T-cell (primary cell): ENCODE results near the gene SLC8A1. TPM values are rescaled to one million over a fixed set of nuclear protein-coding genes. Genes with fewer than 3 reads are reported as not detected.

Experiments
- ATAC-seq, 4 experiments: fragments of 200-7000 bp in 3 of 4; fragments of 150-1000 bp in 1 of 4; cut with Tn5 transposase; replicated peaks in 1 of 4; 1 replicate in 3 of 4; 2 replicates in 1 of 4; pipeline ENCODE4 v1.10.0; 2021; ENCODE audit warnings: moderate library complexity in 3 of 4, mild to moderate bottlenecking in 2 of 4, moderate number of reproducible peaks in 1 of 4
- CTCF ChIA-PET, 2 donors: fragments of 300-600 bp; sonication (Branson Sonifier 250); formaldehyde crosslinking; loops; one replicate each; lab custom pipeline; 2022; ENCODE audit warnings: antibody characterized with exemption in 2 of 2; lab: Charles Lee
- POLR2A ChIA-PET, 2 donors: fragments of 300-600 bp; sonication (Branson Sonifier 250); formaldehyde crosslinking; loops; one replicate each; lab custom pipeline; 2022; ENCODE audit warnings: antibody characterized with exemption in 2 of 2; lab: Charles Lee
- DNase-seq, 35 experiments: peaks; one replicate each; pipeline versions ENCODE4 v3.0.0 to v3.0.0-alpha.2; 2013 to 2023
- H3K27ac ChIP-seq: one replicate; pipeline ENCODE4 v1.5.1; 2013; ENCODE audit warnings: low read length
- H3K27me3 ChIP-seq, 2 experiments: replicated peaks in 1 of 2; 1 replicate in 1 of 2; 2 replicates in 1 of 2; pipeline versions ENCODE4 v1.6.1 to v1.7.0; 2013; ENCODE audit warnings: low read length in 1 of 2, mixed read lengths in 1 of 2; ENCODE audit not compliant: control insufficient read depth in 2 of 2, insufficient read depth in 2 of 2; ENCODE audit errors: extremely low read depth in 1 of 2
- H3K36me3 ChIP-seq, 2 donors: 1 replicate in 1 of 2; 2 replicates in 1 of 2; pipeline versions ENCODE4 v1.6.1 to v1.7.0; 2013; ENCODE audit warnings: low read length in 1 of 2; ENCODE audit not compliant: control insufficient read depth in 2 of 2, insufficient read depth in 1 of 2; ENCODE audit errors: extremely low read depth in 1 of 2
- H3K4me1 ChIP-seq, 2 experiments: 1 replicate in 1 of 2; 2 replicates in 1 of 2; pipeline versions ENCODE4 v1.6.1 to v1.7.0; 2013; ENCODE audit warnings: low read length in 2 of 2, mixed read lengths in 1 of 2; ENCODE audit not compliant: insufficient read depth in 2 of 2, control insufficient read depth in 1 of 2; ENCODE audit errors: extremely low read depth in 1 of 2
- H3K4me3 ChIP-seq, 2 donors: 1 replicate in 1 of 2; 2 replicates in 1 of 2; pipeline versions ENCODE4 v1.5.1 to v1.7.0; 2013; ENCODE audit warnings: mild to moderate bottlenecking in 2 of 2, low read length in 1 of 2, moderate library complexity in 1 of 2; ENCODE audit not compliant: control insufficient read depth in 1 of 2; ENCODE audit errors: extremely low read depth in 1 of 2
- H3K9me3 ChIP-seq: 2 replicates; pipeline ENCODE4 v1.7.0; 2013
- H3K27ac Mint-ChIP-seq, 2 donors: one replicate each; pipeline ENCODE4 v1.8.0; 2020 to 2021; ENCODE audit warnings: mild to moderate bottlenecking in 2 of 2, mixed read lengths in 2 of 2
- H3K27me3 Mint-ChIP-seq, 2 donors: one replicate each; pipeline ENCODE4 v1.8.0; 2021 to 2022; ENCODE audit warnings: mixed read lengths in 2 of 2
- H3K36me3 Mint-ChIP-seq: one replicate; pipeline ENCODE4 v1.8.0; 2021; ENCODE audit warnings: mixed read lengths
- H3K4me1 Mint-ChIP-seq, 3 donors: one replicate each; pipeline ENCODE4 v1.8.0; 2020 to 2022; ENCODE audit warnings: mixed read lengths in 3 of 3, mild to moderate bottlenecking in 1 of 3
- H3K4me3 Mint-ChIP-seq, 3 donors: one replicate each; pipeline ENCODE4 v1.8.0; 2020 to 2022; ENCODE audit warnings: mild to moderate bottlenecking in 3 of 3, mixed read lengths in 3 of 3, moderate library complexity in 3 of 3
- H3K9me3 Mint-ChIP-seq, 3 donors: one replicate each; pipeline ENCODE4 v1.8.0; 2020 to 2022; ENCODE audit warnings: mixed read lengths in 3 of 3
- WGBS: methylation state at CpG from one replicate; pipeline ENCODE4 v1.1.5; 2013; ENCODE audit warnings: missing lambda C conversion rate; ENCODE audit not compliant: insufficient coverage; 5-methylcytosine and 5-hydroxymethylcytosine counted together
- total RNA-seq, 35 experiments: library from RNA in 6 of 35; stranded (reverse) in 6 of 35; fragments of 120-200 nt in 1 of 35; gene quantifications; one replicate each; pipeline versions ENCODE4 v1.2.1 to v1.2.4 and lab custom pipeline; 2013 to 2026

SLC8A1 gene
- total RNA-seq, 5 donors from 2014 or later (not counting 1 experiment from before 2014, with no cell fraction given) = 0.09 to 0.35 (median 0.13) TPM

DNA sequence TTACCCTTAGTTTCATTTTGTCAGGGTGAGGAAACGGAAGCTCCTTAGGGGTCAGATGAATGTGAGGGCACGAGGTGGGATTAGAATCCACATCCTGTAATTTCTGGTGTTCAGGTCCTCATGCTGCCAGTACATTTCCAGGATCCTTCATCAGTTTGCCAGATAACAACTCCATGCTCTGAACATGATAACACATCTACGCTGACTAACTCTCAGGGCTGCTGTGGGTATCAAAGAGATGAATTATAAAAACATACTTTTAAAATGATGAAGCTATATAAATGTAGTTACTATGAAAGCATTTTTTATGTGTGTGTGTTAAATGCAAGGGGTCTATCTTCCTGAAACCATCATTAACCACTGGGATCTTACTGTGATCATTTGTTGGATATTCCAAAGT is 325.9 kb downstream of the SLC8A1 start:
- Mint-ChIP-seq H3K9me3 (no peaks in the 10 kb centered on the region), H3K36me3 (no peaks in the 10 kb centered on the region), H3K4me1 (no peaks in the 10 kb centered on the region), H3K4me3 (no peak overlapping the region), H3K27ac (no peak overlapping the region), H3K27me3 (no peaks in the 10 kb centered on the region)
- no CpG with 5 or more reads among the region's 3 CpGs for WGBS
- Histone ChIP-seq H3K27me3 (no peaks in the 10 kb centered on the region), H3K9me3 (no peaks in the 10 kb centered on the region), H3K4me1 (peaks cover 0 to 2% of the 10 kb centered on the region in 2 experiments), H3K4me3 (no peak overlapping the region), H3K27ac (no peak overlapping the region), H3K36me3 (no peaks in the 10 kb centered on the region)
- no peak for DNase-seq
- CTCF ChIA-PET = no interaction called here
- POLR2A ChIA-PET = interaction anchor here in 1 of 2 donors (0.6 kb wide), 1 partner anchor 287 kb away, joined by 3 read pairs; no protein-coding TSS in a partner anchor
- ATAC-seq = no peak

DNA sequence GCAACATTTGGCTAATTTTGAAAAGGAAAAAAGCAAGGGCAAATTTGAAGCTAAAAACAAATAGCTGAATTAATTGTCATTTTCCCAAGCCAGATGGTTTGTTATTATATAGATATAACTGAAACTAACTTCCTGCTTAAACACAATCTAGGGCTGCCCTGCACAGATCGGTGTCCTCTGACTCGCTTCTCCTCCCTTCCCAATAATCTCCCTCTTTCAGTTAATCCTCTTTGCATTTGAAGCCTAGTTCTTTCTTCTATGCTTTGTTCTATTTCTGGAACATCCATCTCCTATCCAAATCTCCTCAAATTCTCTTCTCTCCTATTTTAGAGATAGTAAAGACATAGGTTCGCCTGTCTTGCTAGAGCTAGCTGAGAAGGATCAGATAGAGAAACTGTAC is 328.1 kb downstream of the SLC8A1 start:
- DNase-seq (no peak), ATAC-seq (no peak)
- no peak overlapping the region for H3K27ac Mint-ChIP-seq
- no peaks in the 10 kb centered on the region for H3K36me3 Mint-ChIP-seq
- ChIA-PET POLR2A (no interaction called here), CTCF (no interaction called here)
- H3K4me1 ChIP-seq = peaks cover 0 to 2% of the 10 kb centered on the region in 2 experiments
- H3K27ac ChIP-seq = no peak overlapping the region
- no peaks in the 10 kb centered on the region for H3K9me3 Mint-ChIP-seq
- H3K4me3 ChIP-seq = no peak overlapping the region
- H3K9me3 ChIP-seq = no peaks in the 10 kb centered on the region
- H3K4me3 Mint-ChIP-seq = no peak overlapping the region
- H3K36me3 ChIP-seq = no peaks in the 10 kb centered on the region
- WGBS = 90% methylated on average over 2 of the region's 3 CpGs
- no peaks in the 10 kb centered on the region for H3K27me3 ChIP-seq
- H3K27me3 Mint-ChIP-seq = no peaks in the 10 kb centered on the region
- H3K4me1 Mint-ChIP-seq = no peaks in the 10 kb centered on the region

DNA sequence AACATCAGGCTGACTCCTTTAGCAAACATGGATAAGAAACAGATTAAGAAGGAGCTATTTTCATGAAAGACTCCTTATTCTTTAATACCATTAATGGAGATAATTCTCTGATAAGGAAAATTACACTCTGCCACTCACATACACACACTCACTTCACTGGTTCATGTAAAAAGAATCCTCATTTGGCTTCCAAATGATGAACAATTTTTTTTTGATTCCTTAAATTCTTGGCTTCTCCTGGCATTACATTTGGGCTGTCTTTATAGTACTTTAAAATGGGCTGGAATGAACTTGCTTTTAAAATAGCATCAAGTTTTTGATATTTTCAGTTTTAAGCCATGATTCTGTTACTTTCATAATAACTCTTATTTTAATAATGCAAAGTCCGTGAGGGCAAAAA is 328.6 kb downstream of the SLC8A1 start:
- Mint-ChIP-seq H3K27ac (no peak overlapping the region), H3K4me1 (no peaks in the 10 kb centered on the region), H3K4me3 (no peak overlapping the region), H3K9me3 (no peaks in the 10 kb centered on the region), H3K36me3 (no peaks in the 10 kb centered on the region), H3K27me3 (no peaks in the 10 kb centered on the region)
- no peaks in the 10 kb centered on the region for H3K36me3 ChIP-seq
- no peak for ATAC-seq
- WGBS = no CpG with 5 or more reads among the region's 1 CpG
- H3K9me3 ChIP-seq = no peaks in the 10 kb centered on the region
- no peak overlapping the region for H3K27ac ChIP-seq
- no peak for DNase-seq
- no peak overlapping the region for H3K4me3 ChIP-seq
- peaks cover 0 to 2% of the 10 kb centered on the region in 2 experiments for H3K4me1 ChIP-seq
- POLR2A ChIA-PET = no interaction called here
- CTCF ChIA-PET = no interaction called here
- no peaks in the 10 kb centered on the region for H3K27me3 ChIP-seq

DNA sequence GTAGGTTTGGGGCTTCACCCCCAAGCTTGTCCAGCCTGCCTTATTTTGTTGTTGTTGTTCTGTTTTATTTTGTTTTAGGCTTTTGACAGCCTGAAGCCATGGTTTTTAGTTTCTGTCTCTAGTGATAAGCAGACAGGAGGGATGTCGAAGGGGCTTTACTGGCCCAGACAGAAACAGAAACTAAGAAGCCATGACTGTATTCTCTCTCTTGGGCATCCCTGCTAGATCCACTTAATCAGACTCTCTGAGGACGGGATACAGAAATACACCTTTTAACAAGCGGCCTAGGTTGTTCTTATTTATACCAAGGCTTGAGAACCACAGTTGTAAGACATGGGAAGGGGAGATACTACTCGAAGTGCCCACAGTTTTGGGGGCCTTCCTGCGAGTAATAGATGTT is 330.9 kb downstream of the SLC8A1 start:
- H3K9me3 Mint-ChIP-seq = no peaks in the 10 kb centered on the region
- H3K36me3 ChIP-seq = no peaks in the 10 kb centered on the region
- ATAC-seq (no peak), DNase-seq (no peak)
- no peak overlapping the region for H3K4me3 Mint-ChIP-seq
- no peaks in the 10 kb centered on the region for H3K27me3 ChIP-seq
- ChIA-PET CTCF (no interaction called here), POLR2A (interaction anchor here in 1 of 2 donors (0.6 kb wide), 1 partner anchor 504 kb away, joined by 3 read pairs; no protein-coding TSS in a partner anchor)
- no peaks in the 10 kb centered on the region for H3K9me3 ChIP-seq
- H3K27me3 Mint-ChIP-seq = no peaks in the 10 kb centered on the region
- H3K27ac Mint-ChIP-seq = no peak overlapping the region
- H3K4me3 ChIP-seq = no peak overlapping the region
- H3K36me3 Mint-ChIP-seq = no peaks in the 10 kb centered on the region
- WGBS = 68% methylated on average over 2 of the region's 5 CpGs
- no peaks in the 10 kb centered on the region for H3K4me1 Mint-ChIP-seq
- no peaks in the 10 kb centered on the region for H3K4me1 ChIP-seq
- no peak overlapping the region for H3K27ac ChIP-seq

DNA sequence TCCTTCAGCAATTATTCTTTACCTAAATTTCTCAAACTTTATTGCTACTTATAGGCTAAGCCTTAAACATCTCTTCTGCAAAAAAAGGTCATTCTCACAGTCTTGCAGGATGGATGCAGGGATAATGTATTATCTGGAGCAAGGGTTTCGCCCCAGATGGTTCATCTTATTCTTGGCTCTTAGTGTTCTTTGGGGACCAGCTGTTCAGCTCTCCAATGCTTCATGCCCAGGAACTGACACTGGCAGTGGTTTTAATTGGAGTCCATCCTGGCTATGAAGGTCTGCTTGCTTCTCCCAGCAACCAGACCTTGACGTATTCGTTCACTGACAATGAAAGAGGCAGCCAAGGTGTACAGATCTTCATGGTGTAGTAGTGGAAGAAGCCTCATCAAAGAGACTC is 331.9 kb downstream of the SLC8A1 start:
- Histone ChIP-seq H3K36me3 (no peaks in the 10 kb centered on the region), H3K9me3 (no peaks in the 10 kb centered on the region), H3K27ac (no peak overlapping the region), H3K4me1 (no peaks in the 10 kb centered on the region), H3K27me3 (no peaks in the 10 kb centered on the region), H3K4me3 (no peak overlapping the region)
- DNase-seq = no peak
- no peaks in the 10 kb centered on the region for H3K27me3 Mint-ChIP-seq
- H3K4me3 Mint-ChIP-seq = no peak overlapping the region
- ChIA-PET POLR2A (no interaction called here), CTCF (no interaction called here)
- H3K9me3 Mint-ChIP-seq = no peaks in the 10 kb centered on the region
- ATAC-seq = no peak
- H3K4me1 Mint-ChIP-seq = no peaks in the 10 kb centered on the region
- no peaks in the 10 kb centered on the region for H3K36me3 Mint-ChIP-seq
- no peak overlapping the region for H3K27ac Mint-ChIP-seq
- WGBS = 68% methylated on average over 2 of the region's 3 CpGs

DNA sequence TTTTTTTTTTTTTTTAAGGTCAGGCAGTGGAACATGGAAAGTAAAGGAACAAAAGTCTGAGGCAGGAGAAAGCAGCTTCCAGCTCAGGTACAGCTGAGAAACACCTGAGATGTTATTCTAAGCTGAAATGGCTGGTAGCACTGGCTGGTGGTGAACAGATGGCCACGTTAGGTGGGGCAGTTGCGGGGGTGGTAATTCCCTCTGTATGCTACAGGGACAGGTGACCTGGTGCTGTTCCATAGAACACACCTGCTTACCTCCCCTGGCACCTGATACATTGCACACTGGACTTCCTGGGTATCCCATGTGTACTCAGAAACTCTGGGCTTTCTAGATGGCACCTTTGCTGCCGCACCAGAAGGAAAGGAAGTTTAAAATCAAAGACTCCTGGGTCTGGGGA is 333.3 kb downstream of the SLC8A1 start:
- CTCF ChIA-PET = interaction anchor here in 1 of 2 donors (0.7 kb wide), 1 partner anchor 361 kb away, joined by 5 read pairs; no protein-coding TSS in a partner anchor
- no peak overlapping the region for H3K4me3 ChIP-seq
- no peak overlapping the region for H3K27ac Mint-ChIP-seq
- H3K27ac ChIP-seq = no peak overlapping the region
- 67% methylated on average over 1 of the region's 3 CpGs for WGBS
- no peaks in the 10 kb centered on the region for H3K27me3 Mint-ChIP-seq
- no peak overlapping the region for H3K4me3 Mint-ChIP-seq
- H3K36me3 ChIP-seq = no peaks in the 10 kb centered on the region
- no peaks in the 10 kb centered on the region for H3K27me3 ChIP-seq
- DNase-seq (no peak), ATAC-seq (no peak)
- H3K9me3 ChIP-seq = no peaks in the 10 kb centered on the region
- H3K4me1 Mint-ChIP-seq = no peaks in the 10 kb centered on the region
- no peaks in the 10 kb centered on the region for H3K9me3 Mint-ChIP-seq
- POLR2A ChIA-PET = no interaction called here
- no peaks in the 10 kb centered on the region for H3K4me1 ChIP-seq
- H3K36me3 Mint-ChIP-seq = no peaks in the 10 kb centered on the region

DNA sequence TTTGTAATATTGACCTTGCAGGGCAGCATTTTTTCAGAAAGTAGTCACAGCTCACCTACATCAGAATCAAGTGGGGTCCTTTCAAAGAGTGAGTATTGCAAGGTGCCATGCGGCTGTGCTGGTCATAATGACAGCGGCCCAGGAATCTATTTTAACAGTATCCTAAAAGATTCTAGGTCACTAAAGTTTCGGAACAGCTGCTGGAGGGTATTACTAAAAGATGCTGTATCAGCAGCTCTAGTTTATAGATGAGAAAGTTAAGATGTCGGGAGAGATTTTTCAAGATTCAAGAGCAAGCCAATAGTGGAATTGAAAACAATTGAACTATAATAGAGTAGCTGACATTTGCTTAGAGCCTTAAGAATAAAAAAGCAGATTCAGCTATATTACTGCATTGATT is 336.0 kb downstream of the SLC8A1 start:
- no peaks in the 10 kb centered on the region for H3K27me3 ChIP-seq
- 100% methylated on average over 1 of the region's 4 CpGs for WGBS
- DNase-seq (no peak), ATAC-seq (no peak)
- Mint-ChIP-seq H3K4me3 (no peak overlapping the region), H3K36me3 (no peaks in the 10 kb centered on the region), H3K4me1 (no peaks in the 10 kb centered on the region), H3K9me3 (no peaks in the 10 kb centered on the region), H3K27me3 (no peaks in the 10 kb centered on the region), H3K27ac (no peak overlapping the region)
- ChIA-PET CTCF (interaction anchor here in 1 of 2 donors (0.5 kb wide), 1 partner anchor 18 kb away, joined by 3 read pairs; no protein-coding TSS in a partner anchor), POLR2A (no interaction called here)
- H3K27ac ChIP-seq = no peak overlapping the region
- H3K36me3 ChIP-seq = no peaks in the 10 kb centered on the region
- H3K9me3 ChIP-seq = no peaks in the 10 kb centered on the region
- H3K4me3 ChIP-seq = no peak overlapping the region
- no peaks in the 10 kb centered on the region for H3K4me1 ChIP-seq
